Prostate gland (tissue), 2 donors: ENCODE results near the gene PHLPP1. TPM values are rescaled to one million over a fixed set of nuclear protein-coding genes. Genes with fewer than 3 reads are reported as not detected.

Experiments used
- DNase-seq: peaks from one replicate; pipeline ENCODE4 v3.0.0-alpha.2; 2019; ENCODE audit warnings: low spot score
- H3K27ac ChIP-seq, 2 donors: fragments of 200-600 bp; sonication (generic); 2 replicates each; pipeline ENCODE4 v1.5.1; 2017 to 2019
- H3K27me3 ChIP-seq: fragments of 200-600 bp; sonication (generic); replicated peaks from 2 replicates; pipeline ENCODE4 v1.5.1; 2019; ENCODE audit not compliant: insufficient read depth
- H3K36me3 ChIP-seq, 2 donors: fragments of 200-600 bp; sonication (generic); 1 replicate in 1 of 2; 2 replicates in 1 of 2; pipeline versions ENCODE4 v1.5.1 to v1.8.1; 2017 to 2019
- H3K4me1 ChIP-seq: fragments of 200-600 bp; sonication (generic); replicated peaks from 2 replicates; pipeline ENCODE4 v1.5.1; 2019
- H3K4me3 ChIP-seq, 2 donors: fragments of 200-600 bp; sonication (generic); 2 replicates each; pipeline ENCODE4 v1.5.1; 2017 to 2019
- H3K9me3 ChIP-seq: fragments of 200-600 bp; sonication (generic); 2 replicates; pipeline ENCODE4 v1.5.1; 2017
- CTCF ChIP-seq, 4 experiments: fragments of 200-600 bp in 2 of 4; fragments of 450-650 bp in 2 of 4; sonication (generic) in 2 of 4; IDR thresholded peaks; 1 replicate in 3 of 4; 2 replicates in 1 of 4; pipeline ENCODE4 v1.5.1; 2016 to 2019; ENCODE audit warnings: antibody characterized with exemption in 4 of 4, mild to moderate bottlenecking in 2 of 4, moderate library complexity in 2 of 4
- POLR2A ChIP-seq: fragments of 450-650 bp; IDR thresholded peaks from one replicate; pipeline ENCODE4 v1.6.1; 2016; ENCODE audit warnings: antibody characterized with exemption, mild to moderate bottlenecking
- POLR2AphosphoS5 ChIP-seq: sonication (generic); formaldehyde crosslinking; IDR thresholded peaks from one replicate; pipeline ENCODE4 v1.6.1; 2017; ENCODE audit warnings: antibody characterized with exemption
- WGBS: methylation state at CpG from one replicate; pipeline ENCODE4 v1.1.5; 2018; 5-methylcytosine and 5-hydroxymethylcytosine counted together
- intact Hi-C: fragments of 100-400 bp; cut with DNase I; formaldehyde crosslinking; loops from one replicate; pipeline ENCODE4 v1.14.2; 2022
- total RNA-seq, 2 donors: library from RNA; depleted of rRNA; stranded (reverse); fragments of >200 nt; gene quantifications; one replicate each; pipeline ENCODE4 v1.1.0, GENCODE V29; 2016

The PHLPP1 gene
- total RNA-seq, 2 donors from 2014 or later = 16.8 to 44.1 TPM

DNA sequence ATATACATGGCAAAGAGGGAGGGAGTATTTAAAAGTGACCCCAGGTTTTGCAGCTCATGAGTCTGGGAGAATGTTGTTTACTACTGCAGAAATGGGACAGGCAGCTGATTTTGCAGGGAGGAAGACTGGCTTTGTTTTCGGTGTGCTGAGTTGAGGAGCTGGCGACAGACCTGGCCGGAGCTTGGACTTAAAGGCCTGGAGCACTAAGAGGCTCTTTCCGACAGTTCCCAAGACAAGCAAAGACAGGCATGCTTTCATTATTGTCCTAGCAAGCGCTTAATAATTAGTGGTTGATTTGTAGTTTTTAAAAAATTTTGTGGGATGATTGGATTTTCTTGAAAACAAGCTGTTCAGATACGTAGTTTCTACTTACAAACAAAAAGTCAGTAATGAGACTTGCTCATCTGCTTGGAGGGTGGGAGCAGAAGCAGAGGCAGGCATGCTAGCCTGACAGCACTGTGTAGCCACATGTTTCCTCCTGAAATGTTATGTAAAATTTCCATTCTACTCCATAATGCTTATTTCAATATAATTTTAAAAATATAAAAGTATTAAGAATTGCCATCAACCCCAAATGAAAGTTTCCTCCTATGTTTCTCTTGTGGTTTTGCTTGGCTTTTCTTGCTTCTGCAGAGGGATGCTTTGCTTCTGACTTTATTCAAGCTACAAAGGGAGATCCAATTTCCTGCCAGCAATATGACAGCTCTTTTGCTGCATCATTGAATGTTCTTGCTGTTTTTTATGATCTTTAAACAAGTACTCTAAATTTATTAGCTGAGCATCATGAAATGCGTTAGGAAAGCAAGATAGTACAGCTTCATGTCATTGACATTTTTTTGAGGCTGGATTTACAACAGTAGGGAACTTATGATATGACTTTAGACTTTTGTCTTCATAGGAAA is 75.8 kb downstream of the PHLPP1 start:
- Histone ChIP-seq H3K27me3 (no peaks in the 10 kb centered on the region), H3K27ac (no peak overlapping the region), H3K4me1 (no peaks in the 10 kb centered on the region), H3K36me3 (no peaks in the 10 kb centered on the region), H3K9me3 (no peaks in the 10 kb centered on the region), H3K4me3 (no peak overlapping the region)
- TF ChIP-seq POLR2AphosphoS5 = peak; percentile 38
- TF ChIP-seq CTCF (IDR thresholded peaks at IDR 0.05) = no peak
- 49% methylated on average over 7 of the region's 7 CpGs for WGBS
- no peak for DNase-seq
- intact Hi-C loops = loop anchor here (10.0 kb wide), 1 partner anchor 194 kb away; no protein-coding TSS in a partner anchor

DNA sequence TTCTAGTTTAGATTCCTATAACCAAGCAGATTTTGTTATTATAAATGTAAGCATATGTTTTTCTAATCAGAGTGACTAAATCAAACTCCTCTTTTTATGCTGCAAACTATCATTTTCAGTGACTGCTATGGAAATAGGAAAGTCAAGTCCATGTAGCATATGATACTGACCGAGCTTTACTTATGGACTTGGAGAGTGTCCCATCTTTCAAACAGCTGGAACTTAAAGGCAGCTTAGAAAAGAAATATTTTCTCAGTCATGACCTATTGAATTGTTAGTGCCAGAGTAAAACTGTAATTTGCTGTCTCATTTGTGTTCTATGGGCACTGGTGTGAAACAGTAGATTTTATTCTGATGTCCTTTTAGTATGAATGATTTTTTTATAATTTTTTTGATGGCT is 76.7 kb downstream of the PHLPP1 start:
- Histone ChIP-seq H3K9me3 (no peaks in the 10 kb centered on the region), H3K4me3 (no peak overlapping the region), H3K4me1 (no peaks in the 10 kb centered on the region), H3K27ac (no peak overlapping the region), H3K36me3 (no peaks in the 10 kb centered on the region), H3K27me3 (no peaks in the 10 kb centered on the region)
- 79% methylated on average over 1 of the region's 1 CpG for WGBS
- no peak for DNase-seq
- intact Hi-C loops = loop anchor here (10.0 kb wide), 1 partner anchor 193 kb away; no protein-coding TSS in a partner anchor
- TF ChIP-seq POLR2A = no peak
- no peak for TF ChIP-seq CTCF (IDR thresholded peaks at IDR 0.05)
- no peak for TF ChIP-seq POLR2AphosphoS5

- H3K4me1 ChIP-seq = no peaks in the 10 kb centered on the region
- H3K9me3 ChIP-seq = no peaks in the 10 kb centered on the region
- intact Hi-C loops = loop anchor here (10.0 kb wide), 1 partner anchor 189 kb away; no protein-coding TSS in a partner anchor
- TF ChIP-seq POLR2AphosphoS5 (no peak), POLR2A (no peak), CTCF (IDR thresholded peaks at IDR 0.05) (no peak)
- 82% methylated on average over 3 of the region's 3 CpGs for WGBS
- no peaks in the 10 kb centered on the region for H3K27me3 ChIP-seq
- DNase-seq = no peak
- no peak overlapping the region for H3K4me3 ChIP-seq
- no peak overlapping the region for H3K27ac ChIP-seq
- no peaks in the 10 kb centered on the region for H3K36me3 ChIP-seq
These were observed 80.5 kb downstream of the PHLPP1 start for GRCh38 chr18:62795813-62796212.

GRCh38 chr18:62796216-62796621 is 80.9 kb downstream of the PHLPP1 start:
- intact Hi-C loops = loop anchor here (10.0 kb wide), 1 partner anchor 189 kb away; no protein-coding TSS in a partner anchor
- H3K9me3 ChIP-seq = no peaks in the 10 kb centered on the region
- 64% methylated on average over 1 of the region's 1 CpG for WGBS
- H3K27ac ChIP-seq = no peak overlapping the region
- H3K4me1 ChIP-seq = no peaks in the 10 kb centered on the region
- no peaks in the 10 kb centered on the region for H3K27me3 ChIP-seq
- no peak for DNase-seq
- TF ChIP-seq POLR2A = no peak
- TF ChIP-seq CTCF (IDR thresholded peaks at IDR 0.05) = no peak
- no peak for TF ChIP-seq POLR2AphosphoS5
- H3K36me3 ChIP-seq = no peaks in the 10 kb centered on the region
- H3K4me3 ChIP-seq = no peak overlapping the region

DNA sequence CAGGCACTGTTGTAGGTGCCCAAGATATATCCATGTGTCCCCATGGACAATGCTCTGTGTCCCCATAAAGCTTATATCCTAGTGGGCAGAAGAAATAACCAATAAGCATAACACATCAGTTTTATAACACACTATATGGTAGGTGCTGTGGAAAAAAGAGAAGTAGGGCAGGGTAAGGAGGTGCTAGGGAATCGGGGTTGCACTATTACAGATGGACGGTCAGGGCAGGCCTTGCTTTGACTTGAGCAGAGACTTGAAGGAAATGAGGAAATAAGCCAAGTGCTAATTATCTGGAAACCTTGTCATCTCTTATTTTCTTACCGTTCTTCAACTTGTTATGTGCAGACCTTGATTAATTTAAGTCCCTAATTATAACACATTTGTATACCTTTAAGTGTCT is 82.0 kb downstream of the PHLPP1 start:
- no peak overlapping the region for H3K4me3 ChIP-seq
- no peak overlapping the region for H3K27ac ChIP-seq
- no peaks in the 10 kb centered on the region for H3K4me1 ChIP-seq
- TF ChIP-seq POLR2AphosphoS5 (no peak), CTCF (IDR thresholded peaks at IDR 0.05) (no peak), POLR2A (no peak)
- H3K9me3 ChIP-seq = no peaks in the 10 kb centered on the region
- no peaks in the 10 kb centered on the region for H3K27me3 ChIP-seq
- WGBS = 90% methylated on average over 3 of the region's 3 CpGs
- no peak for DNase-seq
- no peaks in the 10 kb centered on the region for H3K36me3 ChIP-seq
- intact Hi-C loops = loop anchor here (10.0 kb wide), 1 partner anchor 187 kb away; no protein-coding TSS in a partner anchor
